GM13976 (cell line): ENCODE measurements around the gene CEP112.
"Not testable (repeated sequence)": the region's sequence is repeated elsewhere in the genome, so short reads cannot be mapped to it uniquely, and the experiment has no call there.

Experiments used
- DNase-seq: peaks from one replicate; pipeline ENCODE4 v3.0.0; 2012; ENCODE audit warnings: low spot score
- CTCF ChIP-seq: IDR thresholded peaks from 2 replicates; pipeline ENCODE4 v1.5.1; 2012; ENCODE audit warnings: borderline replicate concordance, mild to moderate bottlenecking; ENCODE audit not compliant: insufficient read depth; ENCODE audit errors: extremely low read depth, missing control alignments, control extremely low read depth
- in situ Hi-C: fragments of 300-500 bp; cut with MboI; formaldehyde crosslinking; loops from one replicate; pipeline ENCODE4 v1.12.0; 2022; ENCODE audit warnings: low sequenced_read_pairs, mixed read lengths, inconsistent platforms; ENCODE audit not compliant: unreplicated experiment

CEP112 gene

GRCh38 chr17:65852911-65853310 is 339.0 kb downstream of the CEP112 start:
- no peak for TF ChIP-seq CTCF
- DNase-seq = no peak
- in situ Hi-C loops = no loop called here

- DNase-seq = no peak
- in situ Hi-C loops = no loop called here
- no peak for TF ChIP-seq CTCF
These were observed 339.8 kb downstream of the CEP112 start for GRCh38 chr17:65851965-65852736.

- no peak for TF ChIP-seq CTCF
- in situ Hi-C loops = no loop called here
- DNase-seq = peak; percentile 26
These were observed 341.4 kb downstream of the CEP112 start for GRCh38 chr17:65850486-65850885.

GRCh38 chr17:65848751-65849150 is 343.2 kb downstream of the CEP112 start:
- in situ Hi-C loops = no loop called here
- no peak for TF ChIP-seq CTCF

GRCh38 chr17:65841089-65841488 is 350.8 kb downstream of the CEP112 start:
- in situ Hi-C loops = no loop called here
- TF ChIP-seq CTCF = no peak
- DNase-seq = no peak

More at GRCh38 chr17:65848751-65849150, 343.2 kb downstream of the CEP112 start:
- no peak for DNase-seq

GRCh38 chr17:65837232-65837631 is 354.7 kb downstream of the CEP112 start:
- in situ Hi-C loops = not testable (repeated sequence)

GRCh38 chr17:65833214-65833613 is 358.7 kb downstream of the CEP112 start:
- in situ Hi-C loops = no loop called here
- no peak for DNase-seq
- TF ChIP-seq CTCF = no peak

More at GRCh38 chr17:65837232-65837631, 354.7 kb downstream of the CEP112 start:
- not testable (repeated sequence) for DNase-seq
